ENCODE results near the gene BMAL1. TPM values are rescaled to one million over a fixed set of nuclear protein-coding genes. Genes with fewer than 3 reads are reported as not detected.

Gene BMAL1
- total RNA-seq, 3 donors from 2014 or later (not counting 1 experiment from before 2014, with no cell fraction given): 142 to 162 (median 145) TPM

DNA sequence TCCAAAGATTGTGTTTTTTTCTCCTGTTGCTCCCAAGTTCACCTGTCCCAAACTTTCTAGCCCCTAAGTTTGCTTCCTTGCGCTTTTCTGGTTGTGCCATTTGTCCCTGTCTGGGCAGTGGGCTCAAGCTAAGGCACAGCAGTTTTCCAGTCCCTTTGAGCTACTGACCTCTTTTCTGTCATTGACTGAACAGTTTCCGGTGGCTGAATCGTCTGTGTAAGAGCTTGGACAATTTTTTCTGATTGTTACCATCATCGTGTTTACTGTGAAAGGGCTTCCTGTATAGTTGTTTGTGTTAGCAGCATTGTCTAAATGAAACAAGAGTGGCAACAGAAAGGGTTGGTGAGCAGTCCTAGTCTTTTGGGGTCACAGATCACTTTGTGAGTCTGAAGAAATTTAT, 49.8 kb downstream of the BMAL1 start:
- Histone ChIP-seq H3K4me1 (ENCODE audit: control insufficient read depth, insufficient read depth, low read length) (peaks cover 25% of the 10 kb centered on the region), H3K9me3 (ENCODE audit: control insufficient read depth, insufficient read depth, low read length) (no peaks in the 10 kb centered on the region), H3K27me3 (ENCODE audit: control insufficient read depth, insufficient read depth, low read length) (no peaks in the 10 kb centered on the region), H3K36me3 (ENCODE audit: control insufficient read depth, insufficient read depth, low read length) (peaks cover 24% of the 10 kb centered on the region), H3K27ac (ENCODE audit: low read length) (no peak overlapping the region), H3K4me3 (ENCODE audit: low read length) (no peak overlapping the region)
- TF ChIP-seq, protein P1, sequence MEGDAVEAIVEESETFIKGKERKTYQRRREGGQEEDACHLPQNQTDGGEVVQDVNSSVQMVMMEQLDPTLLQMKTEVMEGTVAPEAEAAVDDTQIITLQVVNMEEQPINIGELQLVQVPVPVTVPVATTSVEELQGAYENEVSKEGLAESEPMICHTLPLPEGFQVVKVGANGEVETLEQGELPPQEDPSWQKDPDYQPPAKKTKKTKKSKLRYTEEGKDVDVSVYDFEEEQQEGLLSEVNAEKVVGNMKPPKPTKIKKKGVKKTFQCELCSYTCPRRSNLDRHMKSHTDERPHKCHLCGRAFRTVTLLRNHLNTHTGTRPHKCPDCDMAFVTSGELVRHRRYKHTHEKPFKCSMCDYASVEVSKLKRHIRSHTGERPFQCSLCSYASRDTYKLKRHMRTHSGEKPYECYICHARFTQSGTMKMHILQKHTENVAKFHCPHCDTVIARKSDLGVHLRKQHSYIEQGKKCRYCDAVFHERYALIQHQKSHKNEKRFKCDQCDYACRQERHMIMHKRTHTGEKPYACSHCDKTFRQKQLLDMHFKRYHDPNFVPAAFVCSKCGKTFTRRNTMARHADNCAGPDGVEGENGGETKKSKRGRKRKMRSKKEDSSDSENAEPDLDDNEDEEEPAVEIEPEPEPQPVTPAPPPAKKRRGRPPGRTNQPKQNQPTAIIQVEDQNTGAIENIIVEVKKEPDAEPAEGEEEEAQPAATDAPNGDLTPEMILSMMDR (IDR thresholded peaks at IDR 0.05): no peak
- H3K4me1 Mint-ChIP-seq: peaks cover 73 to 81% of the 10 kb centered on the region in 2 donors
- no peak for ATAC-seq
- H3K27ac Mint-ChIP-seq: peak overlapping the region; percentile 78 to 79
- H3K4me3 Mint-ChIP-seq: no peak overlapping the region
- 86% methylated on average over 4 of the region's 4 CpGs for WGBS (ENCODE audit: insufficient coverage)
- H3K27me3 Mint-ChIP-seq (ENCODE audit: low read depth in 2 of 2): no peaks in the 10 kb centered on the region
- DNase-seq: no peak
- intact Hi-C loops (cut with micrococcal nuclease): no loop called here
- no peaks in the 10 kb centered on the region for H3K9me3 Mint-ChIP-seq
- H3K36me3 Mint-ChIP-seq: no peaks in the 10 kb centered on the region

GRCh38 chr11:13328286-13328685, 50.7 kb downstream of the BMAL1 start:
- peak overlapping the region; percentile 78 to 79 for H3K27ac Mint-ChIP-seq
- ATAC-seq: no peak
- Histone ChIP-seq H3K4me1 (ENCODE audit: control insufficient read depth, insufficient read depth, low read length) (peaks cover 33% of the 10 kb centered on the region), H3K27ac (ENCODE audit: low read length) (no peak overlapping the region), H3K27me3 (ENCODE audit: control insufficient read depth, insufficient read depth, low read length) (no peaks in the 10 kb centered on the region), H3K9me3 (ENCODE audit: control insufficient read depth, insufficient read depth, low read length) (no peaks in the 10 kb centered on the region), H3K36me3 (ENCODE audit: control insufficient read depth, insufficient read depth, low read length) (peaks cover 21% of the 10 kb centered on the region), H3K4me3 (ENCODE audit: low read length) (no peak overlapping the region)
- no peaks in the 10 kb centered on the region for H3K27me3 Mint-ChIP-seq (ENCODE audit: low read depth in 2 of 2)
- no peak for DNase-seq
- intact Hi-C loops (cut with micrococcal nuclease): no loop called here
- no peaks in the 10 kb centered on the region for H3K36me3 Mint-ChIP-seq
- 96% methylated on average over 5 of the region's 5 CpGs for WGBS (ENCODE audit: insufficient coverage)
- no peaks in the 10 kb centered on the region for H3K9me3 Mint-ChIP-seq
- H3K4me3 Mint-ChIP-seq: no peak overlapping the region
- peaks cover 73 to 81% of the 10 kb centered on the region in 2 donors for H3K4me1 Mint-ChIP-seq
- TF ChIP-seq, protein P1 (IDR thresholded peaks at IDR 0.05): no peak

GRCh38 chr11:13329670-13330356, 52.2 kb downstream of the BMAL1 start:
- Mint-ChIP-seq H3K27me3 (ENCODE audit: low read depth in 2 of 2) (no peaks in the 10 kb centered on the region), H3K27ac (peak overlapping the region; percentile 68 to 78), H3K9me3 (no peaks in the 10 kb centered on the region), H3K36me3 (no peaks in the 10 kb centered on the region), H3K4me1 (peaks cover 79 to 84% of the 10 kb centered on the region in 2 donors), H3K4me3 (no peak overlapping the region)
- Histone ChIP-seq H3K9me3 (ENCODE audit: control insufficient read depth, insufficient read depth, low read length) (no peaks in the 10 kb centered on the region), H3K4me1 (ENCODE audit: control insufficient read depth, insufficient read depth, low read length) (peaks cover 37% of the 10 kb centered on the region), H3K36me3 (ENCODE audit: control insufficient read depth, insufficient read depth, low read length) (peaks cover 18% of the 10 kb centered on the region), H3K4me3 (ENCODE audit: low read length) (no peak overlapping the region), H3K27ac (ENCODE audit: low read length) (no peak overlapping the region), H3K27me3 (ENCODE audit: control insufficient read depth, insufficient read depth, low read length) (no peaks in the 10 kb centered on the region)
- TF ChIP-seq, protein P1 (IDR thresholded peaks at IDR 0.05): no peak
- WGBS (ENCODE audit: insufficient coverage): 93% methylated on average over 11 of the region's 11 CpGs
- ATAC-seq (no peak), DNase-seq (no peak)
- intact Hi-C loops (cut with micrococcal nuclease): no loop called here

- H3K9me3 Mint-ChIP-seq: no peaks in the 10 kb centered on the region
- ATAC-seq: no peak
Measured at GRCh38 chr11:13332124-13332523, 54.5 kb downstream of the BMAL1 start.

More at GRCh38 chr11:13332124-13332523, 54.5 kb downstream of the BMAL1 start:
- Histone ChIP-seq H3K27ac (ENCODE audit: low read length) (no peak overlapping the region), H3K27me3 (ENCODE audit: control insufficient read depth, insufficient read depth, low read length) (no peaks in the 10 kb centered on the region), H3K4me1 (ENCODE audit: control insufficient read depth, insufficient read depth, low read length) (peaks cover 35% of the 10 kb centered on the region), H3K36me3 (ENCODE audit: control insufficient read depth, insufficient read depth, low read length) (peaks cover 13% of the 10 kb centered on the region), H3K4me3 (ENCODE audit: low read length) (no peak overlapping the region), H3K9me3 (ENCODE audit: control insufficient read depth, insufficient read depth, low read length) (no peaks in the 10 kb centered on the region)
- Mint-ChIP-seq H3K4me3 (no peak overlapping the region), H3K36me3 (no peaks in the 10 kb centered on the region), H3K27me3 (ENCODE audit: low read depth in 2 of 2) (no peaks in the 10 kb centered on the region), H3K4me1 (peaks cover 73 to 81% of the 10 kb centered on the region in 2 donors), H3K27ac (peak overlapping the region; percentile 79 to 86)
- 100% methylated on average over 1 of the region's 1 CpG for WGBS (ENCODE audit: insufficient coverage)
- intact Hi-C loops (cut with micrococcal nuclease): no loop called here
- no peak for DNase-seq
- TF ChIP-seq, protein P1 (IDR thresholded peaks at IDR 0.05): no peak

Measured in natural killer cell (primary cell).